GM23338 (cell line): ENCODE results near the gene FUT8. TPM values are rescaled to one million over a fixed set of nuclear protein-coding genes. Genes with fewer than 3 reads are reported as not detected.

Experiments
- ATAC-seq: fragments of 200-7000 bp; cut with Tn5 transposase; 3 replicates; pipeline ENCODE4 v1.9.1; 2020
- DNase-seq: peaks from one replicate; pipeline ENCODE4 v3.0.0-alpha.2; 2015; ENCODE audit warnings: low spot score
- H2AFZ ChIP-seq: fragments of 200-600 bp; sonication (generic); 2 replicates; pipeline ENCODE4 v1.8.0; 2016; ENCODE audit warnings: antibody characterized with exemption, mild to moderate bottlenecking, moderate library complexity
- H3F3A ChIP-seq: fragments of 200-600 bp; sonication (generic); replicated peaks from 2 replicates; pipeline ENCODE4 v1.8.0; 2017; ENCODE audit warnings: antibody characterized with exemption, mixed run types, low read depth
- H3K27ac ChIP-seq: fragments of 200-600 bp; sonication (generic); 2 replicates; pipeline ENCODE4 v1.6.1; 2016; ENCODE audit warnings: low read depth
- H3K27me3 ChIP-seq: fragments of 200-600 bp; sonication (generic); 2 replicates; pipeline ENCODE4 v1.8.0; 2016; ENCODE audit warnings: mild to moderate bottlenecking, mixed run types, moderate library complexity; ENCODE audit not compliant: insufficient read depth
- H3K36me3 ChIP-seq: fragments of 200-600 bp; sonication (generic); 2 replicates; pipeline ENCODE4 v1.8.0; 2016; ENCODE audit warnings: mild to moderate bottlenecking; ENCODE audit not compliant: insufficient read depth
- H3K4me1 ChIP-seq: fragments of 200-600 bp; sonication (generic); 2 replicates; pipeline ENCODE4 v1.8.0; 2016; ENCODE audit warnings: mild to moderate bottlenecking, moderate library complexity; ENCODE audit not compliant: insufficient read depth
- H3K4me2 ChIP-seq: fragments of 200-600 bp; sonication (generic); 2 replicates; pipeline ENCODE4 v1.7.1; 2017; ENCODE audit warnings: mixed run types
- H3K4me3 ChIP-seq: fragments of 200-600 bp; sonication (generic); 2 replicates; pipeline ENCODE4 v1.6.1; 2016; ENCODE audit warnings: mixed run types
- H3K79me2 ChIP-seq: fragments of 200-600 bp; sonication (generic); replicated peaks from 2 replicates; pipeline ENCODE4 v1.8.0; 2017; ENCODE audit warnings: mild to moderate bottlenecking; ENCODE audit not compliant: insufficient read depth
- H3K9me2 ChIP-seq: fragments of 200-600 bp; sonication (generic); 2 replicates; pipeline ENCODE4 v1.8.0; 2017; ENCODE audit not compliant: insufficient read depth
- H4K20me1 ChIP-seq: fragments of 200-600 bp; sonication (generic); replicated peaks from 2 replicates; pipeline ENCODE4 v1.8.0; 2017; ENCODE audit warnings: mild to moderate bottlenecking; ENCODE audit not compliant: insufficient read depth
- H3K27ac Mint-ChIP-seq: 2 replicates; pipeline ENCODE4 v1.8.0; 2020; ENCODE audit warnings: inconsistent platforms, mild to moderate bottlenecking, moderate library complexity, mixed read lengths
- H3K27me3 Mint-ChIP-seq: 3 replicates; pipeline ENCODE4 v1.8.0; 2022; ENCODE audit warnings: low read depth, mild to moderate bottlenecking, moderate library complexity, mixed read lengths, inconsistent platforms; ENCODE audit not compliant: insufficient read depth, poor library complexity
- H3K36me3 Mint-ChIP-seq: 3 replicates; pipeline ENCODE4 v1.8.0; 2021; ENCODE audit warnings: low read depth, mild to moderate bottlenecking, inconsistent platforms, moderate library complexity, mixed read lengths
- H3K4me1 Mint-ChIP-seq: 3 replicates; pipeline ENCODE4 v1.8.0; 2020; ENCODE audit warnings: mild to moderate bottlenecking, inconsistent platforms, mixed read lengths
- H3K4me3 Mint-ChIP-seq: 3 replicates; pipeline ENCODE4 v1.8.0; 2021; ENCODE audit warnings: moderate library complexity, mild to moderate bottlenecking, inconsistent platforms, mixed read lengths
- H3K9me3 Mint-ChIP-seq: 3 replicates; pipeline ENCODE4 v1.8.0; 2020; ENCODE audit warnings: moderate library complexity, mild to moderate bottlenecking, inconsistent platforms, mixed read lengths
- CTCF ChIP-seq, 2 experiments: fragments of 200-600 bp in 1 of 2; sonication (generic) in 1 of 2; conservative IDR thresholded peaks; 2 replicates each; pipeline versions ENCODE4 v1.5.1 to v1.6.1; 2016 to 2017; ENCODE audit warnings: antibody characterized with exemption in 2 of 2, low read depth in 2 of 2, mild to moderate bottlenecking in 2 of 2, moderate library complexity in 1 of 2
- ETS1 ChIP-seq: IDR thresholded peaks from 2 replicates; pipeline ENCODE4 v1.6.1; 2016; ENCODE audit warnings: antibody characterized with exemption
- EZH2phosphoT487 ChIP-seq: fragments of 200-600 bp; sonication (generic); IDR thresholded peaks from one replicate; pipeline ENCODE4 v1.8.1; 2018; ENCODE audit warnings: antibody characterized with exemption; ENCODE audit not compliant: unreplicated experiment
- NANOG ChIP-seq: IDR thresholded peaks from 2 replicates; pipeline ENCODE4 v1.6.1; 2016; ENCODE audit warnings: antibody characterized with exemption, borderline replicate concordance
- STAT1 ChIP-seq: IDR thresholded peaks from one replicate; pipeline ENCODE4 v1.6.1; 2016; ENCODE audit warnings: antibody characterized with exemption; ENCODE audit not compliant: unreplicated experiment
- ZNF462 ChIP-seq: fragments of 250-450 bp; sonication (Bioruptor Pico); IDR thresholded peaks from 2 replicates; pipeline ENCODE4 v1.5.0; 2020; ENCODE audit warnings: mild to moderate bottlenecking, moderate library complexity
- polyA plus RNA-seq: library from polyadenylated mRNA; unstranded; fragments of >200 nt; fragmentation: Nextera tagmentation; extraction: Ambion mirVana; gene quantifications from 2 replicates; pipeline ENCODE4 v1.2.1, GENCODE V29; 2016
- total RNA-seq: library from RNA; depleted of rRNA; stranded (reverse); fragments of >200 nt; shearing (Covaris generic); gene quantifications from 2 replicates; pipeline ENCODE4 v1.2.3, GENCODE V29; 2014

FUT8 gene
- total and polyA plus RNA-seq, 2 experiments from 2014 or later: 8.2 to 23.2 TPM

GRCh38 chr14:65731933-65732506 is 319.5 kb downstream of the FUT8 start:
- Histone ChIP-seq H3K79me2 (no peaks in the 10 kb centered on the region), H3K27ac (no peak overlapping the region), H3K27me3 (no peaks in the 10 kb centered on the region), H3K9me2 (no peaks in the 10 kb centered on the region), H3K4me1 (no peaks in the 10 kb centered on the region), H3K4me2 (no peak overlapping the region), H3F3A (no peaks in the 10 kb centered on the region), H3K4me3 (no peak overlapping the region), H3K36me3 (no peaks in the 10 kb centered on the region; the same call in 1 of the 2 replicates), H2AFZ (no peak overlapping the region), H4K20me1 (no peaks in the 10 kb centered on the region)
- ATAC-seq (no peak), DNase-seq (no peak)
- Mint-ChIP-seq H3K27ac (no peak overlapping the region), H3K4me3 (no peak overlapping the region), H3K4me1 (no peaks in the 10 kb centered on the region), H3K27me3 (no peaks in the 10 kb centered on the region), H3K36me3 (peaks cover 13% of the 10 kb centered on the region), H3K9me3 (peaks cover 11% of the 10 kb centered on the region)
- no peak for TF ChIP-seq NANOG
- TF ChIP-seq EZH2phosphoT487: no peak
- no peak for TF ChIP-seq ETS1
- TF ChIP-seq ZNF462 (CRISPR knock-in tag): no peak
- TF ChIP-seq STAT1: no peak
- no peak for TF ChIP-seq CTCF (conservative IDR thresholded peaks at IDR 0.05; ENCODE audit: low read depth in 2 of 2)
